ENCODE results near the gene HDGFL1.

- no peak for TF ChIP-seq GABPA (IDR thresholded peaks at IDR 0.05; ENCODE audit: low read depth)
- TF ChIP-seq CTCF (IDR thresholded peaks at IDR 0.05; ENCODE audit: insufficient read depth, low read length), result no peak
- no peak for TF ChIP-seq SPI1 (IDR thresholded peaks at IDR 0.05; ENCODE audit: borderline replicate concordance, low read depth)
- no peak for TF ChIP-seq POLR2AphosphoS5 (IDR thresholded peaks at IDR 0.05; ENCODE audit: low read depth)
Measured at GRCh38 chr6:22557007-22557406, 12.4 kb upstream of the HDGFL1 start.
